Motor neuron (in vitro differentiated cells): ENCODE results near the gene ARHGAP42. TPM values are rescaled to one million over a fixed set of nuclear protein-coding genes. Genes with fewer than 3 reads are reported as not detected.
"Not testable (repeated sequence)": the region's sequence is repeated elsewhere in the genome, so short reads cannot be mapped to it uniquely, and the experiment has no call there.

ENCODE experiments used
- ATAC-seq, 8 experiments: fragments of 200-7000 bp; cut with Tn5 transposase; replicated peaks in 6 of 8; 2 replicates each; pipeline ENCODE4 v1.8.0; 2021; ENCODE audit warnings: mild to moderate bottlenecking in 8 of 8, moderate library complexity in 8 of 8
- H3K27ac ChIP-seq, 2 donors: fragments of 250-450 bp; sonication (Bioruptor Pico); 2 replicates each; pipeline ENCODE4 v1.9.0; 2021; ENCODE audit warnings: antibody characterized with exemption in 2 of 2, mild to moderate bottlenecking in 2 of 2, moderate library complexity in 1 of 2
- H3K4me1 ChIP-seq, 2 donors: fragments of 250-450 bp; sonication (Bioruptor Pico); replicated peaks in 1 of 2; 2 replicates each; pipeline ENCODE4 v1.6.1; 2021; ENCODE audit warnings: antibody characterized with exemption in 2 of 2, mild to moderate bottlenecking in 2 of 2, moderate library complexity in 1 of 2
- H3K4me3 ChIP-seq, 5 donors: fragments of 250-450 bp; sonication (Bioruptor Pico); 2 replicates each; pipeline ENCODE4 v1.9.0; 2021; ENCODE audit warnings: antibody characterized with exemption in 5 of 5, mild to moderate bottlenecking in 5 of 5, moderate library complexity in 4 of 5
- WGBS, 10 experiments: fragments of 450-650 bp; shearing (Covaris generic); methylation state at CpG; one replicate each; pipeline ENCODE4 v1.0.0; 2022; 5-methylcytosine and 5-hydroxymethylcytosine counted together
- in situ Hi-C, 9 experiments: fragments of 400-800 bp; cut with MboI; loops; one replicate each; pipeline ENCODE4 v1.15.0; 2021; ENCODE audit warnings: low sequenced_read_pairs in 9 of 9, low pct_unique_long_range_greater_than_20kb in 2 of 9; ENCODE audit not compliant: unreplicated experiment in 9 of 9
- total RNA-seq, 8 experiments: library from RNA; unstranded; fragments of 300-600 nt; gene quantifications; 2 replicates each; pipeline versions ENCODE4 v1.2.3 to v1.2.4, GENCODE V29; 2022

Gene ARHGAP42
- total RNA-seq, 8 experiments from 2014 or later: 2.7 to 29.7 (median 10.0) TPM

DNA sequence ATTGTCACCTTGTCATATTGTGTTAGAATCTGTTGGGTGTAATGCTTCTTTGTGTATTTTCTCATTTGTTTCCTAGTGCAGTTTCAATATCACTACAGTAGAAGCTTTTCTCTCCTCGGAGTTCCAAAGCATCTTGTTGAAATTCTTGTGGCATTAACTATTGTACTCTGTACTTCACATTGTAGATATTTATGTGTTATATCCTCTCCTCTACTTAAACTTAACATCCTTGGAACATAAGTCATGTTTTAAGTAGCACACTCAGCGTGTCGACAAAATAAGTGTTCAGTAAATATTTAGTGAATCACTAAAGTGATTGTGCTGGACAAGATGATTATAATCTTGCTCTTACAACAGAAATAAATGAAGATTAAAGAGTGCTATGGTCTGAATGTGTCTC is 201.7 kb downstream of the ARHGAP42 start:
- H3K27ac ChIP-seq: no peak overlapping the region
- WGBS, 10 experiments: 67 to 100% (median 84%) methylated on average over 1 to 3 of the region's 3 CpGs; no CpG with 5 or more reads in 4 of the 10 experiments
- H3K4me3 ChIP-seq: no peak overlapping the region
- peaks cover 0 to 2% of the 10 kb centered on the region in 2 donors for H3K4me1 ChIP-seq
- in situ Hi-C loops: no loop called here
- no peak for ATAC-seq

DNA sequence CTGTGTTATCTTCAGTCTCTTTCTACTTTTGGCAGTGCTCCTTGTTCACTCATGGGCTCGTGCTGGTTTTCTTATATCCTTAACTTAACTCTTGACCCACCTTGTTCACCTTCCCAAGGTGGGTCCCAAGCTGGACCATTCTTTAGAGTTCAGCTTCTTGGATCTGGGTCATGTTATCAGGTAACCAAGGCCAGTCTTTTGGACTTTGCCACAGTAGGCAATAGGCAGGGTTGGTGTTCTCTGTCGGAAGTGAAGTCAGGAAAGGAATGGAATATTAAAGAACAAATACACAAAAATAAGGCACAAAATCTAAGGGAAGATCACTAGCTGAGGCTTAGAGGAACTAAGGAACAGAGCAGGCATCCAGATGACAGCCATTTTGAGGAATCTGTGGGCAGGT is 202.7 kb downstream of the ARHGAP42 start:
- ATAC-seq: no peak
- in situ Hi-C loops: no loop called here
- H3K4me1 ChIP-seq: peaks cover 0 to 2% of the 10 kb centered on the region in 2 donors
- 57 to 100% (median 88%) methylated on average over 1 to 2 of the region's 2 CpGs; no CpG with 5 or more reads in 2 of the 10 experiments for WGBS, 10 experiments
- no peak overlapping the region for H3K4me3 ChIP-seq
- no peak overlapping the region for H3K27ac ChIP-seq

GRCh38 chr11:100890789-100891188 is 203.7 kb downstream of the ARHGAP42 start:
- in situ Hi-C loops: no loop called here

DNA sequence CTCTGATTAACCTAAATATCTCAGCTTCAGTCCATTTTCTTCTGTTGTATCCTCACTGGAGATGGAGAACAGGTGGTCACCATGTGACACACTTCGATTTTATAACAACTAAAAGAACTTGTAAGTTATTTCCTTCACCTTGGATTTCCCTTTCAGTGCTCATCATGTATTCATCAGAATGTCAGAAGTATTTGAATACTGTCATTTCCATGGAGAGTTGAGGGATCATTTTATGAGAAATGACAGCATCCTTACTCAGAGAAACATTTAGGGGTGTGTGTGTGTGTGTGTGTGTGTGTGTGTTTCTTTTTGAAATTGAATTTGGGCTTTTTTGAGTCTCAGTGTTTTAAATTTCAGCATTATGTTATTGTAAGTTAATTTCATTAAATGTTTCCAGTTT is 205.8 kb downstream of the ARHGAP42 start:
- Histone ChIP-seq H3K4me1 (peaks cover 0 to under 1% of the 10 kb centered on the region in 2 donors), H3K4me3 (no peak overlapping the region), H3K27ac (no peak overlapping the region)
- in situ Hi-C loops: no loop called here
- 0 to 100% (median 70%) methylated on average over 1 of the region's 1 CpG; no CpG with 5 or more reads in 2 of the 10 experiments for whole genome bisulfite sequencing, 10 experiments
- no peak for ATAC-seq

More at GRCh38 chr11:100890789-100891188, 203.7 kb downstream of the ARHGAP42 start:
- peak in 2 of 8 experiments; percentile 43 to 57 for ATAC-seq
- H3K4me3 ChIP-seq: no peak overlapping the region
- H3K27ac ChIP-seq: no peak overlapping the region
- peaks cover 0 to 2% of the 10 kb centered on the region in 2 donors for H3K4me1 ChIP-seq
- WGBS, 10 experiments: 0 to 93% (median 54%) methylated on average over 1 to 3 of the region's 3 CpGs; no CpG with 5 or more reads in 2 of the 10 experiments

DNA sequence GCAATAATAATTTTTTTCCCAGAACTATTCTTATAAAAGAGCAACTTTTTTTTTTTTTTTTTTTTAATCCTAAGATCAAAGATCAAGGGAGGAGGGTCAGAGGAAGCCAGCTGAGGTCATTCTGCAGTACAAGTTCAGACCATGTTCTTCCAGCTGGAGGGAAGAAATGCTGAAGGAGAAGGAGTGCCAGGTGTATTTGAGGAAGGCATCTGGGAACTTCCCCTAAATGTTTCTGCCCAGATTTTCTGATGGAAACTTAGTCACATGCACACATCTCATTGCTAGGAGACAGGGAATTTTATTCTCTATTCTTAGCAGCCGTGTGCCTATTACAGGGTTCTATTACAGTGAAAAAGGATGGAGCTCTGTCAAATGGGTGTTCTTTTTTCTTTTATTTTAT is 208.4 kb downstream of the ARHGAP42 start:
- Histone ChIP-seq H3K4me3 (no peak overlapping the region), H3K27ac (no peak overlapping the region), H3K4me1 (no peaks in the 10 kb centered on the region)
- WGBS, 10 experiments: 100% methylated on average over 1 of the region's 1 CpG; no CpG with 5 or more reads in 8 of the 10 experiments
- in situ Hi-C loops: no loop called here
- no peak for ATAC-seq

DNA sequence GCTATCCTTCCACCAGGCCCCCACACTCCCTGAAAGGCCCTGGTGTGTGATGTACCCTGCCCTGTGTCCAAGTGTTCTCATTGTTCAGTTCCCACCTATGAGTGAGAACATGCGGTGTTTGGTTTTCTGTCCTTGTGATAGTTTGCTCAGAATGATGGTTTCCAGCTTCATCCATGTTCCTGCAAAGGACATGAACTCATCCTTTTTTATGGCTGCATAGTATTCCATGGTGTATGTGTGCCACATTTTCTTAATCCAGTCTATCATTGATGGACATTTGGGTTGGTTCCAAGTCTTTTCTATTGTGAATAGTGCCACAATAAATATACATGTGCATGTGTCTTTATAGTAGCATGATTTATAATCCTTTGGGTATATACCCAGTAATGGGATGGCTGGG is 208.9 kb downstream of the ARHGAP42 start:
- H3K27ac ChIP-seq, in situ Hi-C loops: not testable (repeated sequence)
- no CpG with 5 or more reads among the region's 1 CpG for WGBS, 10 experiments

DNA sequence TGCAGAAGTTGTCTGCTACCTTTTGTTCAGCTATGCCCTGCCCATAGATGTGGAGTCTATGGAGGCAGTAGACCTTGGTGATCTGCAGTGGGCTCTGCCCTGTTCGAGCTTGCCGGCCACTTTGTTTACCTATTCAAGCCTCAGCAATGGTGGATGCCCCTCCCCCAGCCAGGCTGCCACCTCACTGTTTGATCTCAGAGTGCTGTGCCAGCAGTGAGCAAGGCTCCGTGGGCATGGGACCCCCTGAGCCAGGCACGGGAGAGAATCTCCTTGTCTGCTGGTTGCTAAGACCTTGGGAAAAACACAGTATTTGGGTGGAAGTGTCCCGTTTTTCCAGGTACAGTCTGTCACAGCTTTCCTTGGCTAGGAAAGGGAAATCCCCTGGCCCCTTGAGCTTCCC is 214.4 kb downstream of the ARHGAP42 start:
- not testable (repeated sequence) for H3K4me1 ChIP-seq, H3K4me3 ChIP-seq, H3K27ac ChIP-seq, ATAC-seq
- WGBS, 10 experiments: 67 to 100% (median 73%) methylated on average over 1 to 5 of the region's 5 CpGs; no CpG with 5 or more reads in 5 of the 10 experiments
- in situ Hi-C loops: loop anchor here in 1 of 9 experiments (25.0 kb wide), 1 partner anchor 314 kb away; no protein-coding TSS in a partner anchor

More for the DNA sequence above, 208.9 kb downstream of the ARHGAP42 start:
- not testable (repeated sequence) for H3K4me3 ChIP-seq, H3K4me1 ChIP-seq, ATAC-seq

DNA sequence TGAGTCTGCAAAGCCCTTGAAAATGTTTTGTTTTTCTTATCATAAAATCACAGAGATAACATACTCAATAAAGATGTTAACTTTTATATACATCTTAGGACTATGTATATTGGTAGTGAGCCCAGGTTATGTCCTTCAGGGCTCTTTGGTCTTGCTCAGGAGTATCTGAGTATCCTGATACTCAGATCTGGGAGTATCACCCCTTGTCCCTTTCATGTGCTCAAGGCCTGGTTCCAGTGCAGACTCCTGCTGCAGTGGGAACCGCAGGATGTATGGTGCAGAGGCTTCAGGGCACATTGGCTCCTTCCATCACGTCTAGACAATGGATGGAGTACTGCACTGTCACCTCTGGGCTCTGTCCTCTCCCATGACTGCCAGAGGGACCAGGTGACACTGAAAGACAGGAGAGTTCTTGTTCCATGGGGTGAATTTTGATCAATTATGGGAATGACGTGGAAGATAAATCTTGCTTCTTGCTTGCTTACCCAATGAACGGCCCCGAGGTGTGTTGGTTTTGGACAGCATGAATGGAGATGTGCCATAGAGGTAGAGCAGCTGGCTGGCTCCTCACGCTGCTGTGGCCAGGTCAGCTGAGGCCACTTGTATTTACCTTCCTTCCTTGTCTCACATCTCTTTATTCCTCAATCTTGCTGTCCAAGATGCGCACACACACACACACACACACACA is 215.5 kb downstream of the ARHGAP42 start:
- 0 to 100% (median 79%) methylated on average over 1 to 5 of the region's 7 CpGs; no CpG with 5 or more reads in 3 of the 10 experiments for WGBS, 10 experiments
- ATAC-seq: peak in 1 of 8 experiments; percentile 23
- no peak overlapping the region for H3K27ac ChIP-seq
- H3K4me3 ChIP-seq: no peak overlapping the region
- H3K4me1 ChIP-seq: no peaks in the 10 kb centered on the region
- in situ Hi-C loops: loop anchor here in 1 of 9 experiments (25.0 kb wide), 1 partner anchor 315 kb away; no protein-coding TSS in a partner anchor

DNA sequence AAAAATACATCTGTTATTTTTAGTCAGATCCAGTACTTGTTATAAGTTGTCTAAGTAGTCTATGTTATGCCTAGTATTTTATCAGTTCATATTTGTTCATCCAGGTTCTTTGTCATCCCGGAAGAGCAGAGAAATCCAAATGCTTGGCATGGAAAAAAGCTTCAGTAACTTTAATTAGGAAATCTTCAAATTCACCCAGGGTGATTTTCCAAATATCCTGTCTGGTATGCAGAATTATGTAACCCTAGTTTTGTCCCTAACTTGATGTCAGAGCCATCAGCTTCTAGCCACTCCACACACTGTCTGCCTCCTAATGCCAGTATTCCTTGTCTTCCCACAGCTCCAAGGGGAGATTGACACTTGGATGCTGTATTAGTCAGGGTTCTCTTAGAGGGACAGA is 216.2 kb downstream of the ARHGAP42 start:
- ATAC-seq: no peak
- WGBS, 10 experiments: 0 to 100% (median 85%) methylated on average over 1 of the region's 1 CpG; no CpG with 5 or more reads in 4 of the 10 experiments
- Histone ChIP-seq H3K27ac (no peak overlapping the region), H3K4me1 (no peaks in the 10 kb centered on the region), H3K4me3 (no peak overlapping the region)
- in situ Hi-C loops: loop anchor here in 1 of 9 experiments (25.0 kb wide), 1 partner anchor 316 kb away; no protein-coding TSS in a partner anchor

- Histone ChIP-seq H3K27ac (no peak overlapping the region), H3K4me1 (no peaks in the 10 kb centered on the region), H3K4me3 (no peak overlapping the region)
- ATAC-seq: no peak
- in situ Hi-C loops: loop anchor here in 1 of 9 experiments (25.0 kb wide), 1 partner anchor 318 kb away; no protein-coding TSS in a partner anchor
- WGBS, 10 experiments: 88 to 100% (median 95%) methylated on average over 1 to 8 of the region's 13 CpGs; no CpG with 5 or more reads in 3 of the 10 experiments
Measured at GRCh38 chr11:100905684-100906083, 218.6 kb downstream of the ARHGAP42 start.

- WGBS, 10 experiments: 25 to 100% (median 63%) methylated on average over 1 to 2 of the region's 2 CpGs; no CpG with 5 or more reads in 4 of the 10 experiments
- Histone ChIP-seq H3K4me3 (no peak overlapping the region), H3K27ac (no peak overlapping the region), H3K4me1 (no peaks in the 10 kb centered on the region)
- in situ Hi-C loops: loop anchor here in 1 of 9 experiments (25.0 kb wide), 1 partner anchor 321 kb away; no protein-coding TSS in a partner anchor
- ATAC-seq: peak in 3 of 8 experiments; percentile 33 to 74 (median 59)
Measured at GRCh38 chr11:100908746-100909145, 221.7 kb downstream of the ARHGAP42 start.

DNA sequence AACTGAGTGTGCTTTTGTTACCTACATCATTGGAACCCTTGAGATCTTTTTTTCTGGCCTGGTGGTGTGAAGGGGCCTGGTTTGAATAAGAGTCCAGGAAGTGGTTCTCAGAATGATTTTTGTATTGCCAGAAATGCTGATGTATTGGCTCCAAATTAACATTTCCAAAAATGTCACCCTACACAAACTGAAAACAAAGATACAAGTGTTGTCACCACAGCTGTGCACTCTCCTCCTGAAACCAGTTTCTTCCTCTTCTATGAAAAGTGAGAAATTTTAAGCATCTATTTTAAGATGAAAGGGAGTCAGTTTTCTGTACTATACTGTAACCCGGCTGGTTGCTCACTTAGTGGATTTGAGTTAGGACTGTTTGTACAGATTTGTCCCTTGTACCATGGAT is 223.7 kb downstream of the ARHGAP42 start:
- Histone ChIP-seq H3K4me1 (no peaks in the 10 kb centered on the region), H3K27ac (no peak overlapping the region), H3K4me3 (no peak overlapping the region)
- 50 to 100% (median 91%) methylated on average over 1 of the region's 1 CpG; no CpG with 5 or more reads in 5 of the 10 experiments for WGBS, 10 experiments
- ATAC-seq: peak in 1 of 8 experiments; percentile 40
- in situ Hi-C loops: loop anchor here in 1 of 9 experiments (25.0 kb wide), 1 partner anchor 324 kb away; no protein-coding TSS in a partner anchor

DNA sequence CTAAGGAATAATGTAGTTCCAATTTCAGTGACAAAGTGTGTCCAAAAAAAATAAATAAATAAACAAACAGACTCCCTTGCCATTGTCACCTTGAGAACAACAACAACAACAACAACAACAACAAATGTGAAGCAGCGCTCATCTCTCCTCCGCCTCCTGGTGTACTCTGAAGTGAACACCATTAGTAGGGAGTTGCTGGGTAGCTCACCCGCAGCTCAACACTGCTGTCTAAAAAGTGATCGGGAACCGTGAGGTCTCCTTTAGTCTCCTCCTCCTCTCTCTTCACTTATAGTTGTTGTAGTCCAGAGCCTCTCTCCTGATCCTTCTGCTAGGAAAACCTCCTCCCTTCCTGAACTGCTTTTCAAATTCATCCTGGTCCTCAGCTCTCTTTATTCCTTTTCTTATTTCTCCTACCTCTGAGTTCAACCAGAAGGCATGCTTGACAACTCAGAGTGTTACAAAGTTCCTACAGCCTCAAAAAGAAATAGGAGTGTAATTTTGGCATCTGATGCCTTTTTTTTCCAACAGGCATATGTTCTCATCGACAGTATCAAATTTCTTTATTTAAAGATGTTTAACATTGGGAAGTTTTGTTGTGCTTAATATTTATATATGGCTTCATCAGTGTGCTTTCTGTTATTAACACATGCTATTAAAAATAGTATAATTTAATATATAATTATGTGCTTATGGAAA is 227.5 kb downstream of the ARHGAP42 start:
- no peak for ATAC-seq
- no peak overlapping the region for H3K27ac ChIP-seq
- in situ Hi-C loops: loop anchor here in 1 of 9 experiments (25.0 kb wide), 1 partner anchor 327 kb away; no protein-coding TSS in a partner anchor
- 83 to 98% (median 93%) methylated on average over 2 to 6 of the region's 6 CpGs for WGBS, 10 experiments
- H3K4me1 ChIP-seq: peaks cover 0 to 7% of the 10 kb centered on the region in 2 donors
- no peak overlapping the region for H3K4me3 ChIP-seq
